Stimulated activated CD8-positive, alpha-beta memory T cell treated with anti-CD3 and anti-CD28 coated beads, Interleukin-15, amount 100 ng/mL, for 48 hours (primary cell): ENCODE measurements around the gene GMEB1.
"Not testable (repeated sequence)": the region's sequence is repeated elsewhere in the genome, so short reads cannot be mapped to it uniquely, and the experiment has no call there.

Experiments
- DNase-seq, 2 donors: peaks; one replicate each; pipeline ENCODE4 v3.0.0-alpha.2; 2020; ENCODE audit warnings: low read depth in 2 of 2

The GMEB1 gene

GRCh38 chr1:28672971-28673370, 4.4 kb downstream of the GMEB1 start:
- DNase-seq: not testable (repeated sequence)

DNA sequence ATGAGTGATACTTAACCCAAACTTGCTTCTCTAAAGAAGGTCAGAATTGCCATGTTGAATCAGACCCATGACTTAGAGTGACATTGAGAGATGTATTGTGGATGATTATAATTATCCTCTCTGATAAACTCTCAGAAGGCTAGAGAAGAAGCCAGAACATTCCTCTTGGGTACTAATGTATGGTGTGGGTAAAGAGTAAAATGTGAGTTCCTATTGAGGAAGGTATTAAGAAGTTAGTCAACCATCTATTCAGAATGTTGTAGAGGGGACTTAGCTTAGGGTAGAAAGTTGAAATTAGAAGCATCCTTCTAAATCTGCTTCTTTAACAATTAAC, 7.3 kb downstream of the GMEB1 start:
- no peak for DNase-seq

- DNase-seq: no peak
Measured at GRCh38 chr1:28680151-28680550, 11.6 kb downstream of the GMEB1 start.

GRCh38 chr1:28682840-28683239, 14.3 kb downstream of the GMEB1 start:
- DNase-seq: no peak

- no peak for DNase-seq
Measured at GRCh38 chr1:28684937-28685336, 16.4 kb downstream of the GMEB1 start.

DNA sequence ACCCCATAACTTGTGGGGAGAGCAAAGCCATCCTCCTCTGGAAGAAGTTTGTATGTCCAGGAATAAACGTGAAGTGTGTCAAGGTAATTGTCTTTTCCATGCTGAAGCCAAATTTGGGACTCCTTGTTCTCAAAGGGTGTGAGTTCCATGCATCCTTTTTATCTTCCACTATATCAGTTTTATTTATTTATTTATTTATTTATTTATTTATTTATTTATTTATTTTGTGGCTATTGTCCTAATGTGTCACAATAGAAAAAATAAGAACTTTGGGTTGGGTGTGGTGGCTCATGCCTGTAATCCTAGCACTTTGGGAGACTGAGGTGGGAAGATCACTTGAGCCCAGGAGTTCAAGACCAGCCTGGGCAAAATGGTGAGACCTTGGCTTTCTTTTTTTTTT, 23.0 kb downstream of the GMEB1 start:
- DNase-seq: not testable (repeated sequence)

- no peak for DNase-seq
Measured at GRCh38 chr1:28703629-28704028, 35.0 kb downstream of the GMEB1 start.

DNA sequence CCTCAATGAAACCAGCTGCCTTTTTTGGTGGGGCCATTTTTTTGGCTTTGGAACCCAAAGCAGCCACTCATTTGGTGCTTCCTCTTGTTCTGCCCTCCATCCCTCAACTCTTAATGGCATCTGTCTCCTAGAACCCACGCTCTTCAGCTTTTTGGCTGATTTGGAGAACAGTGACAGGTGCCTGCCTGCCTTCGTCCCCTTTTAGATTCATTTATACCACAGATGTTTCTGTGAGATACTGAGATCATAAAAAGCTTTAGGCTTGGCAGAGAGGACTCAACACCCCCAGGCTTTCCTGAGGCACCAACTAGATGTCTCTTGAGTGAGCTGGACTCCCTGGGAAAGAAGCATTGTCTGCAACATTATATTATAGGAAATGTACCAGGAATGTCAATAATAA, 47.8 kb downstream of the GMEB1 start:
- no peak for DNase-seq

- DNase-seq: no peak
Measured at GRCh38 chr1:28718166-28718565, 49.6 kb downstream of the GMEB1 start.

- no peak for DNase-seq
Measured at GRCh38 chr1:28718586-28719331, 50.2 kb downstream of the GMEB1 start.

- no peak for DNase-seq
Measured at GRCh38 chr1:28719332-28719619, 50.7 kb downstream of the GMEB1 start.

- no peak for DNase-seq
Measured at GRCh38 chr1:28720376-28720775, 51.8 kb downstream of the GMEB1 start.

- DNase-seq: not testable (repeated sequence)
Measured at GRCh38 chr1:28721927-28722326, 53.3 kb downstream of the GMEB1 start.

DNA sequence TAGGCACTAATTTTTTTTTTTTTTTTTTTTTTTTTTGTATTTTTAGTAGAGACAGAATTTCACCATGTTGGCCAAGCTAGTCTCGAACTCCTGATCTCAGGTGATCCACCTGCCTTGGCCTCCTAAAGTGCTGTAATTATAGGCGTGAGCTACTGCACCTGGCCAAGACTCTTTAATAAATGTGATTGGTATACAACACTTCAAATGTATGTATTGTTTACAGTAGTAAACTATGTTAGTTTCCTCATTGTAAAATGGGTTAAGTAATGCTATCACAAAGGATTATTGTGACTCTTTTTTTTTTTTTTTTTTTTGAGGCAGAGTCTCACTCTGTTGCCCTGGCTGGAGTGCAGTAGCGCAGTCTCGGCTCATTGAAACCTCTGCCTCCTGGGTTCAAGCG, 56.8 kb downstream of the GMEB1 start:
- not testable (repeated sequence) for DNase-seq

- DNase-seq: no peak
Measured at GRCh38 chr1:28735961-28736449, 67.4 kb downstream of the GMEB1 start.

DNA sequence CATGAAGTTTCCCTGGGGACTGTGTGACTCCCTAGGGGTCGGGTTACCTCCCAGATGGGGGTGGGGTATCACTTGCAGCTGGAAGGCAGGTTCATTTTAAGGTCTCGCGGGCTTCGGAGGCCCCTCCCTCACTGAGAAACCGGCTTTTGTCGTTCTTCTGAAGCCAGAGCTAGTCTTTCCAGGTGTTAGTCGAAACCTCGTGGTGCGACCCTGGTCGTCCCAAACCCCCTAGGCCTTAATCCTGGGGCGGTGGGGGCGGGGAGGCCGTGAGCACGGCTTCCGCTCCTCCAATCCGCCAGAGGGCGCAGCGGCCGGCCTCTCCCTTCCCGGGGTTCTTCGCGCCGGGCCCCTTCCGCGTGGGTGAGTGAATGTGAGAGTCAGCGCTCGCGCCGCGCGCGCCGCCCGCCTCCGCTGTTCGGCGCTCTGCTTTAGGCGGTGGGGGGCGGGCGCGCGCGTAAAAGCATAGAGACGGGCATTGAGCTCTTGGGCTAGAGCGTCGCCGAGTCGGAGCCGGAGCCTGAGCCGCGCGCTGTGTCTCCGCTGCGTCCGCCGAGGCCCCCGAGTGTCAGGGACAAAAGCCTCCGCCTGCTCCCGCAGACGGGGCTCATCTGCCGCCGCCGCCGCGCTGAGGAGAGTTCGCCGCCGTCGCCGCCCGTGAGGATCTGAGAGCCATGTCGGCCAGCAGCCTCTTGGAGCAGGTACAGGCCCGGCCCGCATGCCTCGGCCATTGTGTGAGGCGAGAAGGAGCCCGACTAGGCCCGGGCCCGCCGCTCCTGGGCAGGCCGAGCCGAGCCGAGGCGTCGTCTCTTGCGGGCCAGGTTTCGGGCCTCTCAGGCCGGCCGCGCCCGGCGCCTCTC, 68.1 kb downstream of the GMEB1 start, which contains the start of gene YTHDF2:
Gene YTHDF2 (plus strand): TSS at position 491 of the 857 bp plus-strand sequence. CDS start 181 bp downstream, at position 672.
- peak; percentile 96 to 97 for DNase-seq

GRCh38 chr1:28737307-28738132, 68.9 kb downstream of the GMEB1 start:
- peak; percentile 27 to 33 for DNase-seq

GRCh38 chr1:28740118-28740517, 71.5 kb downstream of the GMEB1 start:
- no peak for DNase-seq

DNA sequence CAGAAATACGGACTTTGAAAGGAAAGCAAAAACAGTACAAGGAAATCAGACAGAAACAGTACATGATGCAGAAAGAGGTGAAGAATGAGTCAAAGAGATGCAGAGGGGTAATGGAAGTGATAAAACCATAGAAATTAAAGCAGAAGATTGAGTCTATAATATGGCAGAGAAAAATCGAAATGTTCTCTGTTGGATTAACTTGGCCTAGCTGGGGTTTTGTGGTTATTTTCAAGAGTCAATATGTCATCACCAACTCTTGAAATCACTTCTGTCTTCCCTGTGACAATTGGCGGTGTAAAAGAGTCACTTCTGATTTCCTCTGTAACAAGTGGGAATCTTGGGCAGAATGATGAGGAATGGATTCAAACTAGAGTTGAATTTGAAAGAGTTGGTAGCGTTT, 75.6 kb downstream of the GMEB1 start:
- no peak for DNase-seq

GRCh38 chr1:28745653-28746173, 77.1 kb downstream of the GMEB1 start:
- no peak for DNase-seq

DNA sequence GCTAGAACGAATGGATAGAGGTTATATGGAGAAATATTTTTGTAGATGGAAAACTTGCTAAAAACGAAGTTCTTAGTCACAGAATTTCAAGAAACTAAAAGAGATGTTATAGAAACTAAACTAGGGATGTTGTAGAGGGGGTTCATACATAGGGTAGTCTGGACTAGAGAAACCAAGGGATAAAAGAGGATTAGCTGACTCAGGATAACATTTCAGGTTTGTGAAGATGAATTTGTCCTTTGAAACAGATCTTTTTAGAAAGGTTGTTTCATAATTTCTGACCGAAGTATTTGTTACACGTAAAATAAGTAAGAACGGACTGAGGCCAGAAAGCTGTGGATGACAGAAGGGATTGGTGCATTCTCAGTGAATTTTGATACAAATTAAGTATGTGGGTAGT, 81.7 kb downstream of the GMEB1 start:
- no peak for DNase-seq

DNA sequence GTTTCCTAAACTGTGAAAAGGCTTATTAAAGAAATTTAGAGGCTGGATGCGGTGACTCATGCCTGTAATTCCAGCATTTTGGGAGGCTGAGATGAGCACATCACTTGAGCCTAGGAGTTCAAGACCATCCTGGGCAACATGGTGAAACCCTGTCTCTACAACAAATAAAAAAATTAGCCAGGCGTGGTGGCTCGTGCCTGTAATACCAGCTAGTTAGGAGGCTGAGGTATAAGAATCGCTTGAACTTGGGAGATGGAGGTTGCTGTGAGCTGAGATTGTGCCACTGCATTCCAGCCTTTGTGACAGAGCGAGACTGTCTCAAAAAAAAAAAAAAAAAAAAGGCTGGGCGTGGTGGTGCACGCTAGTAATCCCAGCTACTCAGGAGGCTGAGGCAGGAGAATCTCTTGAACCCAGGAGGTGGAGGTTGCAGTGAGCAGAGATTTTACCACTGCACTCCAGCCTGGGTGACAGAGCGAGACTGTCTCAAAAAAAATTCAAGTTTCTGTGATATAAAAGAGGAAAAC, 82.2 kb downstream of the GMEB1 start:
- DNase-seq: not testable (repeated sequence)
